Testis (tissue), 2 donors: Measurements from ENCODE around the gene EDAR.

Source experiments
- POLR2A ChIP-seq: fragments of 450-650 bp; IDR thresholded peaks from one replicate; pipeline ENCODE4 v1.6.1; 2017; ENCODE audit warnings: antibody characterized with exemption, mild to moderate bottlenecking, moderate library complexity
- TF ChIP-seq, protein P1 (sequence below), 3 experiments: fragments of 450-650 bp in 2 of 3; fragments of 200-600 bp in 1 of 3; sonication (generic) in 1 of 3; IDR thresholded peaks; one replicate each; pipeline ENCODE4 v1.5.1; 2016 to 2019; ENCODE audit warnings: antibody characterized with exemption in 3 of 3, mild to moderate bottlenecking in 2 of 3, moderate library complexity in 1 of 3

DNA sequence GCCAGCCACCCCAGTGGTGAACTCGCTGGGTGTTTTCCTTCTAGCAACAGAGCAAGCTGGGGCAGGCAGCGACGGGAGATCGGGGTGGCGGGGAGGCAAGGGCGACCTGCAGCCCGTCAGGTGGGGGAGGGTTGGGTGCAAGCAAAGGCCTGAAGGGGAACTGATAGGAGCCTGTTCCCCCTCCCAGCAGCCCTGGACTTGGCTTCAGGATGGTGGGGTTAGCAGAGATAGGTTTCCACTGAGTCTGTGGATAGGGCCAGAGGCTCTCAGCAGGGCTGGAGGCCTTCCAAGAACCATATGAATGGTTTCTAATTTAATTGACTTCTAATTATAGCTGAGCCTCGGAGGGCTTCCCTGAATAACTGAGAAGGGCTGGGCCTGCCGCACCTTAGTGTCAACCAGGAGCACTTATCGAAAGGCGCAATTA lies 55.3 kb downstream of the EDAR start:
- TF ChIP-seq, protein P1, sequence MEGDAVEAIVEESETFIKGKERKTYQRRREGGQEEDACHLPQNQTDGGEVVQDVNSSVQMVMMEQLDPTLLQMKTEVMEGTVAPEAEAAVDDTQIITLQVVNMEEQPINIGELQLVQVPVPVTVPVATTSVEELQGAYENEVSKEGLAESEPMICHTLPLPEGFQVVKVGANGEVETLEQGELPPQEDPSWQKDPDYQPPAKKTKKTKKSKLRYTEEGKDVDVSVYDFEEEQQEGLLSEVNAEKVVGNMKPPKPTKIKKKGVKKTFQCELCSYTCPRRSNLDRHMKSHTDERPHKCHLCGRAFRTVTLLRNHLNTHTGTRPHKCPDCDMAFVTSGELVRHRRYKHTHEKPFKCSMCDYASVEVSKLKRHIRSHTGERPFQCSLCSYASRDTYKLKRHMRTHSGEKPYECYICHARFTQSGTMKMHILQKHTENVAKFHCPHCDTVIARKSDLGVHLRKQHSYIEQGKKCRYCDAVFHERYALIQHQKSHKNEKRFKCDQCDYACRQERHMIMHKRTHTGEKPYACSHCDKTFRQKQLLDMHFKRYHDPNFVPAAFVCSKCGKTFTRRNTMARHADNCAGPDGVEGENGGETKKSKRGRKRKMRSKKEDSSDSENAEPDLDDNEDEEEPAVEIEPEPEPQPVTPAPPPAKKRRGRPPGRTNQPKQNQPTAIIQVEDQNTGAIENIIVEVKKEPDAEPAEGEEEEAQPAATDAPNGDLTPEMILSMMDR (IDR thresholded peaks at IDR 0.05), result no peak
- no peak for TF ChIP-seq POLR2A
